Testis (tissue), 3 donors: Measurements from ENCODE around the gene PPP1CB. TPM values are rescaled to one million over a fixed set of nuclear protein-coding genes. Genes with fewer than 3 reads are reported as not detected.

Experiments
- DNase-seq: peaks from one replicate; pipeline ENCODE4 v3.0.0-alpha.2; 2019
- H3K27ac ChIP-seq, 2 donors: fragments of 200-600 bp; sonication (generic); one replicate each; pipeline ENCODE4 v1.5.1; 2019
- H3K27me3 ChIP-seq: fragments of 200-600 bp; sonication (generic); one replicate; pipeline ENCODE4 v1.5.1; 2019
- H3K36me3 ChIP-seq: fragments of 200-600 bp; sonication (generic); one replicate; pipeline ENCODE4 v1.5.1; 2017; ENCODE audit warnings: low read depth; ENCODE audit errors: missing control alignments
- H3K4me1 ChIP-seq: fragments of 200-600 bp; sonication (generic); one replicate; pipeline ENCODE4 v1.5.1; 2019
- H3K4me3 ChIP-seq, 2 donors: fragments of 200-600 bp; sonication (generic); one replicate each; pipeline ENCODE4 v1.5.1; 2017 to 2019
- H3K9me3 ChIP-seq: fragments of 200-600 bp; sonication (generic); one replicate; pipeline ENCODE4 v1.5.1; 2017
- POLR2A ChIP-seq: fragments of 450-650 bp; IDR thresholded peaks from one replicate; pipeline ENCODE4 v1.6.1; 2017; ENCODE audit warnings: antibody characterized with exemption, mild to moderate bottlenecking, moderate library complexity
- WGBS, 2 donors: methylation state at CpG; one replicate each; pipeline ENCODE4 v1.1.5; 2018; 5-methylcytosine and 5-hydroxymethylcytosine counted together
- intact Hi-C: fragments of 100-400 bp; cut with DNase I; formaldehyde crosslinking; loops from one replicate; pipeline ENCODE4 v1.15.1; 2023; ENCODE audit warnings: low total_unique reads
- polyA plus RNA-seq: library from polyadenylated mRNA; stranded (reverse); fragments of 350-450 nt; fragmentation: Illumina TruSeq; extraction: RNeasy Lipid Tissue Mini Kit (QIAGEN cat#74804); gene quantifications from one replicate; pipeline ENCODE4 v1.2.3, GENCODE V29; 2014; ENCODE audit warnings: low read depth, low replicate concordance; ENCODE audit not compliant: insufficient read depth
- total RNA-seq, 2 donors: library from RNA; depleted of rRNA; stranded (reverse); fragments of >200 nt; gene quantifications; one replicate each; pipeline ENCODE4 v1.2.3, GENCODE V29; 2016
- TF ChIP-seq, protein P1 (sequence below), 3 experiments: fragments of 450-650 bp in 2 of 3; fragments of 200-600 bp in 1 of 3; sonication (generic) in 1 of 3; IDR thresholded peaks; one replicate each; pipeline ENCODE4 v1.5.1; 2016 to 2019; ENCODE audit warnings: antibody characterized with exemption in 3 of 3, mild to moderate bottlenecking in 2 of 3, moderate library complexity in 1 of 3

The PPP1CB gene
- total and polyA plus RNA-seq, 3 donors from 2014 or later: 84.8 to 204 (median 175) TPM

DNA sequence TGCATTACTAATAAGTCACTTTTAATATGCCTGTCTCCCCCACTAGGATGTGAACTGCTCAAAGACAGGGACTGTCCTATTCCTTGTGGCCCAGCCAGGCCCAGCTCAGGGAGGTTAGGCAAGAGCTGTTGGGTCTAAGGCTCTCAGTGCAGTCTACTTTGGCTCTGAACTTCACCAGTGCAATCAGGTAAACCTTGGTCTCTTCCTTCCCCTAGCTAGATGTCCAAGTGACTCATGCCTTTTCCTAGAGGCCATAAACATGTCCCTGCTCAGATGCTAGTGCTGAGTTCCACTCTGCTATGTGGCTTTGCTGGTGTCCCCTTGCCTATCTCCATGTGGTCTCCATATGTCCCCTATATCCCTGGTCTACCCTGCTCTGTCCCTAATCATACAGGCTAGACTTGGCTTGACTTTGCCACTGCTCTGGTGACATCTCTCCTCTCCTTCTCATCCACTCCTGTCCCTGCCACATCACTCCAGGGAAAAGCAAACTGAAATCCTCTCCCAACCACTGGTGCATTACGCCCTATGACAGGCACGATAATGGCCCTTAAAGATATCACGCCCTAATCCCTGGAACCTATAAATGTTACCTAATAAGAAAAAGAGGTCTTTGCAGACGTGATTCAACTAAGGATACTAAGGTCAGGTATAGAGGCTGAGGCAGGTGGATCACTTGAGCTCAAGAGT is 45.7 kb upstream of the PPP1CB start:
- Histone ChIP-seq H3K4me1 (peaks cover 5% of the 10 kb centered on the region), H3K27me3 (no peaks in the 10 kb centered on the region), H3K9me3 (no peaks in the 10 kb centered on the region), H3K36me3 (no peaks in the 10 kb centered on the region), H3K4me3 (no peak overlapping the region), H3K27ac (no peak overlapping the region)
- intact Hi-C loops: no loop called here
- TF ChIP-seq POLR2A: no peak
- TF ChIP-seq, protein P1, sequence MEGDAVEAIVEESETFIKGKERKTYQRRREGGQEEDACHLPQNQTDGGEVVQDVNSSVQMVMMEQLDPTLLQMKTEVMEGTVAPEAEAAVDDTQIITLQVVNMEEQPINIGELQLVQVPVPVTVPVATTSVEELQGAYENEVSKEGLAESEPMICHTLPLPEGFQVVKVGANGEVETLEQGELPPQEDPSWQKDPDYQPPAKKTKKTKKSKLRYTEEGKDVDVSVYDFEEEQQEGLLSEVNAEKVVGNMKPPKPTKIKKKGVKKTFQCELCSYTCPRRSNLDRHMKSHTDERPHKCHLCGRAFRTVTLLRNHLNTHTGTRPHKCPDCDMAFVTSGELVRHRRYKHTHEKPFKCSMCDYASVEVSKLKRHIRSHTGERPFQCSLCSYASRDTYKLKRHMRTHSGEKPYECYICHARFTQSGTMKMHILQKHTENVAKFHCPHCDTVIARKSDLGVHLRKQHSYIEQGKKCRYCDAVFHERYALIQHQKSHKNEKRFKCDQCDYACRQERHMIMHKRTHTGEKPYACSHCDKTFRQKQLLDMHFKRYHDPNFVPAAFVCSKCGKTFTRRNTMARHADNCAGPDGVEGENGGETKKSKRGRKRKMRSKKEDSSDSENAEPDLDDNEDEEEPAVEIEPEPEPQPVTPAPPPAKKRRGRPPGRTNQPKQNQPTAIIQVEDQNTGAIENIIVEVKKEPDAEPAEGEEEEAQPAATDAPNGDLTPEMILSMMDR (IDR thresholded peaks at IDR 0.05): no peak
- no peak for DNase-seq
- WGBS, 2 donors: 96% methylated on average over 4 of the region's 4 CpGs

DNA sequence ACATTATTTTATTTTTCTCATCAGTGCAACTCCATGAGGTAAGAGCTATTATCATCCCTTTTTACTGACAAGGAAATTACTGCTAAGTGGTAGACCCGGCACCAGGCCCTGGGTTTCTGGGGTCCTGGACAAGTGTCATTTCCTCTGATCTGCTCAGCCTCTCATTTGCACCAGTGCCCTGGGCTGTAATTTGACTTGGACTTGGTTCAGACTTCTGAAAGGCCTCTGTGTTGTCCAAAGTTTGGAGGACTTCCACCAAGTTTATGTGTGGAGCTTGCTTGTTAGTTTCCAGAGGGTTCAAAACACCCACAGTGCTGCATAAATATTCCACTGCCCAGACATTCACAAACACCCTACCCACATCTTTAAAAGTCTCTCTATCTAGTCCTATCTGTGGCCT is 44.0 kb upstream of the PPP1CB start:
- Histone ChIP-seq H3K9me3 (no peaks in the 10 kb centered on the region), H3K36me3 (no peaks in the 10 kb centered on the region), H3K27me3 (no peaks in the 10 kb centered on the region), H3K4me1 (no peaks in the 10 kb centered on the region), H3K4me3 (no peak overlapping the region), H3K27ac (no peak overlapping the region)
- DNase-seq: no peak
- intact Hi-C loops: no loop called here
- TF ChIP-seq POLR2A: no peak
- TF ChIP-seq, protein P1 (IDR thresholded peaks at IDR 0.05): no peak
- 56 to 65% methylated on average over 1 of the region's 1 CpG for WGBS, 2 donors

DNA sequence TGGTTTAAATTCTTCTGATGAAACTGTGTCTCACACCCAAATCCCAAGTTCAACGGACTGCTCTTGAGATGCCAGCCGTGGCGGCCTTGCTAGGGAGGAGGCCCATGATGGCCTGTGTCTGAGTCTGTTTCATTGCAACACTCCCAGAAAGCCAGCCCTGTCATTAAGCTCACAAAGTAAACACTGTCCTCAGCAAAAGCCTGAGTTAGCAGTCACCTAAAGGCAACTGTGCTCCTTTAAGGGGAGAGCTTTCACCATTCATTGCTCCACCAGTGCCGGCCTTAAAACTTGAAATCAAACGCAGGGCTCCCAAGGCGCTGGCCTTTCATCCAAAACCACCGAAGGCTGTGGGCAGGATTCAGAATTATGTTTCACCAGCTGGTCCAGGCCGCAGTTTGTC is 42.5 kb upstream of the PPP1CB start:
- Histone ChIP-seq H3K9me3 (no peaks in the 10 kb centered on the region), H3K4me3 (no peak overlapping the region), H3K27ac (no peak overlapping the region), H3K36me3 (no peaks in the 10 kb centered on the region), H3K27me3 (no peaks in the 10 kb centered on the region), H3K4me1 (no peaks in the 10 kb centered on the region)
- intact Hi-C loops: no loop called here
- no peak for DNase-seq
- 89% methylated on average over 8 of the region's 8 CpGs for WGBS, 2 donors
- TF ChIP-seq, protein P1 (IDR thresholded peaks at IDR 0.05): no peak
- TF ChIP-seq POLR2A: no peak

DNA sequence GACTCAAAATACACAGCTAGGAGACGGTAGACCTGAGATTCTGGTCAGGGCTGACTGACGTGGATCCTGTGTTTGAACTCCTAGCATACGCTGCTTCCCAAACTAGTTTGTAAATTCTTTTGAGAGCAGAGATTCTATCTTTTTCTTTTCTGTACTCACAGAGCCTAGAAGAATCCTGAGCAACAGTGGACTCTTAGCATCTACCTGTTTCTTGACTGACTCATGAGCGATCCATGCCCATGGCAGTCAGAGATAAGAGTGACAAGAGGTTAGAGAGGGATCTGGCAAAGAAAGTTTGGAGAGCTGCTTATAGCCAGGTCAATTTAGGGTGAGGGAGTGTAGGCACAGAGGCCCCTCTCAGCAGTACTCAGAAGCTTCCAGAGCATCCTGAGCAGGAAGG is 41.1 kb upstream of the PPP1CB start:
- Histone ChIP-seq H3K36me3 (no peaks in the 10 kb centered on the region), H3K4me1 (no peaks in the 10 kb centered on the region), H3K27me3 (no peaks in the 10 kb centered on the region), H3K9me3 (no peaks in the 10 kb centered on the region), H3K27ac (no peak overlapping the region), H3K4me3 (no peak overlapping the region)
- no peak for DNase-seq
- intact Hi-C loops: no loop called here
- 88 to 97% methylated on average over 4 of the region's 4 CpGs for whole genome bisulfite sequencing, 2 donors
- TF ChIP-seq, protein P1 (IDR thresholded peaks at IDR 0.05): no peak
- TF ChIP-seq POLR2A: no peak
